Regular cardiac myocyte (primary cell): ENCODE data around the gene ST3GAL5. TPM values are rescaled to one million over a fixed set of nuclear protein-coding genes. Genes with fewer than 3 reads are reported as not detected.

Experiments used
- total RNA-seq: library from RNA; depleted of rRNA; stranded (reverse); fragments of >200 nt; gene quantifications from 2 replicates; pipeline ENCODE4 v1.2.3, GENCODE V29; 2014

Gene ST3GAL5
- total RNA-seq, result 9.4 and 19.4 TPM in 2 replicates

GRCh38 chr2:85888684-85889626 is at the start of gene ST3GAL5:
ST3GAL5 (minus strand) TSS chr2:85888990; CDS start chr2:85888905, 85 bp downstream.

Other genes with a start within 250 kb of the ST3GAL5 start
- not detected in 2 replicates for gene SFTPB, start 220.8 kb downstream of the ST3GAL5 start, total RNA-seq
- not detected in 2 replicates for gene GNLY, start 194.6 kb downstream of the ST3GAL5 start, total RNA-seq
- 28.2 and 28.6 TPM in 2 replicates for gene ATOH8, start 135.0 kb downstream of the ST3GAL5 start, total RNA-seq
- 9.0 and 17.6 TPM in 2 replicates for gene POLR1A, start 216.9 kb upstream of the ST3GAL5 start, total RNA-seq
- 63.3 and 116 TPM in 2 replicates for gene PTCD3, start 217.2 kb upstream of the ST3GAL5 start, total RNA-seq